Measurements from ENCODE around the gene CTDNEP1.

The CTDNEP1 gene

DNA sequence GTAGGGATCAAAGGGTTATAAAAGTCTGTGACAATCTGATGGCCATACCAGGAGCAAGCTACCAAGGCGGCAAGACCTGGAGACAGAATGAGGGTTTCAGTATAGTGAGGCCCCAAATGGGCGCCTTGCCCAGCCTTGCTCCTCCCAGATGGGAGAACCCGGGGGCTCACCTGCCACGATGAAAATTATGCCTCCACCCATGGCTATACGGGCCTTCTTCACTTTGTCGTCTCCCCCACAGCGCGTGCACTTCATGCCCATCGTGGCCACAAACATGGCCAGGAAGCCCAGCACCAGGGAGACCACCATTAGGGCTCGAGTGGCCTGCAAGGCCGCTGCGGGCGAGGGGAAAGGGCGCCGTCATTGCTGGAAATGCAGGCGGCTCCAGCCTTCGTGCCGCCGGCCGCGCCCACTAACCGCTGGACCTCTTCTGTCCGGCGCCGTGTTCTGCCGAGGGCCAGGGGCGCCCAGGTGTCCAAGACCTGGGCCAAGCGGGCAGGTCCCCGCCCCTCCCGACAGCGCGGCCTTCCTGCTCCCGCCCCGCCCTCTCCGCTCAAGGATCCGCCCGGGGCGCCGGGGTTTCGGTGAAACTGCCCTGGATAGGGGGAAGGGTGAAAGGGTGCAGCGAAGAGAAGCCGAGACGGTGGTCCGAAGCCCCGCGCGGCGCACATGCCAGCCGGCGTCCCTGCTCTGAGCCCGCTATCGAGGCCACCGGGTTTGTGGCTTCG, 9.3 kb upstream of the CTDNEP1 start:
- Histone ChIP-seq H3K4me1 (ENCODE audit: insufficient read depth, low read length, poor library complexity, severe bottlenecking) (no peaks in the 10 kb centered on the region), H3K9me3 (ENCODE audit: insufficient read depth, low read depth, low read length) (no peaks in the 10 kb centered on the region), H3K4me3 (ENCODE audit: low read length, poor library complexity, severe bottlenecking) (no peak overlapping the region), H3F3A (ENCODE audit: low read depth) (no peaks in the 10 kb centered on the region), H3K9me2 (replicated peaks; ENCODE audit: low read depth, low read length) (no peaks in the 10 kb centered on the region), H3K4me2 (ENCODE audit: low read depth, low read length, poor library complexity, severe bottlenecking) (no peak overlapping the region), H4K20me1 (ENCODE audit: insufficient read depth, low read length, poor library complexity, severe bottlenecking) (no peaks in the 10 kb centered on the region), H3K36me3 (ENCODE audit: insufficient read depth, low read length) (peaks cover 22% of the 10 kb centered on the region; the same call in 1 of the 2 replicates), H3K9ac (ENCODE audit: low read depth, low read length, poor library complexity, severe bottlenecking) (no peak overlapping the region), H3K27me3 (ENCODE audit: insufficient read depth, low read length, poor library complexity, severe bottlenecking) (no peaks in the 10 kb centered on the region), H2AFZ (ENCODE audit: low read length) (no peak overlapping the region), H3K79me2 (ENCODE audit: insufficient read depth, low read length) (no peaks in the 10 kb centered on the region)
- TF ChIP-seq CTCF (conservative IDR thresholded peaks at IDR 0.05; ENCODE audit: low read length): no peak
- TF ChIP-seq EZH2phosphoT487 (IDR thresholded peaks at IDR 0.05; ENCODE audit: borderline replicate concordance): no peak

- H3K9me3 ChIP-seq (ENCODE audit: insufficient read depth, low read depth, low read length): no peaks in the 10 kb centered on the region
- no peaks in the 10 kb centered on the region for H4K20me1 ChIP-seq (ENCODE audit: insufficient read depth, low read length, poor library complexity, severe bottlenecking)
- H3K4me3 ChIP-seq (ENCODE audit: low read length, poor library complexity, severe bottlenecking): no peak overlapping the region
- H3F3A ChIP-seq (ENCODE audit: low read depth): no peaks in the 10 kb centered on the region
- no peak overlapping the region for H3K9ac ChIP-seq (ENCODE audit: low read depth, low read length, poor library complexity, severe bottlenecking)
- H3K4me2 ChIP-seq (ENCODE audit: low read depth, low read length, poor library complexity, severe bottlenecking): no peak overlapping the region
- H3K79me2 ChIP-seq (ENCODE audit: insufficient read depth, low read length): no peaks in the 10 kb centered on the region
- no peak overlapping the region for H2AFZ ChIP-seq (ENCODE audit: low read length)
- TF ChIP-seq EZH2phosphoT487 (IDR thresholded peaks at IDR 0.05; ENCODE audit: borderline replicate concordance) (no peak), CTCF (conservative IDR thresholded peaks at IDR 0.05; ENCODE audit: low read length) (no peak)
- no peaks in the 10 kb centered on the region for H3K4me1 ChIP-seq (ENCODE audit: insufficient read depth, low read length, poor library complexity, severe bottlenecking)
- H3K9me2 ChIP-seq (replicated peaks; ENCODE audit: low read depth, low read length): no peaks in the 10 kb centered on the region
- H3K27me3 ChIP-seq (ENCODE audit: insufficient read depth, low read length, poor library complexity, severe bottlenecking): no peaks in the 10 kb centered on the region
- peaks cover 22% of the 10 kb centered on the region; the same call in 1 of the 2 replicates for H3K36me3 ChIP-seq (ENCODE audit: insufficient read depth, low read length)
Observed at GRCh38 chr17:7260151-7260550, 8.6 kb upstream of the CTDNEP1 start.

DNA sequence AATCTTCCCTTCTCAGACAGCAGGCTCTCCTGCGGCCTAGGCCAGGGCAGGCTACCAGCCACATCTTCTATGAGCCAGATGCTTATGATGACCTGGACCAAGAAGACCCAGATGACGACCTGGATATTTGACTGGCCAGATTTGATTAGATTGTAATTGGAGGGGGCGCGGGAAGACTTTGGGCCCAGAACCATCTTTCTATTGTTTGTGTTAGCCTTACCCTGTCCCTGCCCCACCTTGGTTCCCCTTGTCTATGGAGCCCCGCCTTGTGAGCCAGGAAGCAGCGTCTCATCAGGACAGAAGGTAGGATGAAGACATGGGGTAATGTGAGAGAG, 8.0 kb upstream of the CTDNEP1 start:
- Histone ChIP-seq H3K9me3 (ENCODE audit: insufficient read depth, low read depth, low read length) (no peaks in the 10 kb centered on the region), H4K20me1 (ENCODE audit: insufficient read depth, low read length, poor library complexity, severe bottlenecking) (no peaks in the 10 kb centered on the region), H3K79me2 (ENCODE audit: insufficient read depth, low read length) (peaks cover 6% of the 10 kb centered on the region; the same call in 1 of the 2 replicates), H3K9ac (ENCODE audit: low read depth, low read length, poor library complexity, severe bottlenecking) (no peak overlapping the region), H3K27me3 (ENCODE audit: insufficient read depth, low read length, poor library complexity, severe bottlenecking) (no peaks in the 10 kb centered on the region), H3K4me3 (ENCODE audit: low read length, poor library complexity, severe bottlenecking) (no peak overlapping the region), H3K4me1 (ENCODE audit: insufficient read depth, low read length, poor library complexity, severe bottlenecking) (no peaks in the 10 kb centered on the region), H3K9me2 (replicated peaks; ENCODE audit: low read depth, low read length) (no peaks in the 10 kb centered on the region), H3F3A (ENCODE audit: low read depth) (no peaks in the 10 kb centered on the region), H3K36me3 (ENCODE audit: insufficient read depth, low read length) (peaks cover 27% of the 10 kb centered on the region; the same call in 1 of the 2 replicates), H3K4me2 (ENCODE audit: low read depth, low read length, poor library complexity, severe bottlenecking) (no peak overlapping the region), H2AFZ (ENCODE audit: low read length) (no peak overlapping the region)
- TF ChIP-seq EZH2phosphoT487 (IDR thresholded peaks at IDR 0.05; ENCODE audit: borderline replicate concordance): no peak
- no peak for TF ChIP-seq CTCF (conservative IDR thresholded peaks at IDR 0.05; ENCODE audit: low read length)

All from Loucy (cell line).